Measurements from ENCODE around the gene SLC25A40.
"Not testable (repeated sequence)": the region's sequence is repeated elsewhere in the genome, so short reads cannot be mapped to it uniquely, and the experiment has no call there.

Gene SLC25A40

DNA sequence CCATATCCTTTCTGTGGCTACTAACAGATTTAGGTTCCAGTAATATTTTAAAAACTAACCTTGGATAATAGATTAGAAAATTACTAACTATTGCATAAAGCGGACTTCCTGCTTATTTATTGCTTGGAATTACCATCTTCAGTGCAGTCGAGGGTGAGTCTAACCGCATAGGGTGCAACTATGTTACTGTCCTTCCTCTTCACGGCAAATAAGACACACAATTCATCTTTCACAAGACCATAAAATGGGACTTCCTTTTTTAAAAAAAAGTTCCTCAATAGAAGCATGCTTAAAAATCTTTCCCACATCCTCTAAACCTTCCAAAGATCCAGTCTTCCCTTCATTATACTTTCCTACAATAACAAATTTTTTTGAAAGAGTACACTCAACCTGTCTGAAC is 2.1 kb downstream of the SLC25A40 start:
- no peak overlapping the region for H3K4me3 ChIP-seq (ENCODE audit: low read depth, low read length)
- no peak for DNase-seq (ENCODE audit: low read depth)

DNA sequence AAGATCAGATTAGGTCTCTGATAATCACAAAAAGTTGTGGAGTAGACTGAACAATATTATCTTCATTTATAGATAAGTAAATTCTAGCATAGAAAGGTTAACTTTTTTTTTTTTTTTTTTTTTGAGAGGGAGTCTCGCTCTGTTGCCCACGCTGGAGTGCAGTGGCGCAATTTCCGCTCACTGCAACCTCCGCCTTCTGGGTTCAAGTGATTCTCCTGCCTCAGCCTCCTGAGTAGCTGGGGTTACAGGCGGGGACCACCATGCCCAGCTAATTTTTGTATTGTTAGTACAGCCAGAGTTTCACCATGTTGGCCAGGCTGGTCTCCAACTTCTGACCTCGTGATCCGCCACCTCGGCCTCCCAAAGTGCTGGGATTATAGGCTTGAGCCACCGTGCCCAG is 2.8 kb downstream of the SLC25A40 start:
- H3K4me3 ChIP-seq (ENCODE audit: low read depth, low read length); DNase-seq (ENCODE audit: low read depth): not testable (repeated sequence)

DNA sequence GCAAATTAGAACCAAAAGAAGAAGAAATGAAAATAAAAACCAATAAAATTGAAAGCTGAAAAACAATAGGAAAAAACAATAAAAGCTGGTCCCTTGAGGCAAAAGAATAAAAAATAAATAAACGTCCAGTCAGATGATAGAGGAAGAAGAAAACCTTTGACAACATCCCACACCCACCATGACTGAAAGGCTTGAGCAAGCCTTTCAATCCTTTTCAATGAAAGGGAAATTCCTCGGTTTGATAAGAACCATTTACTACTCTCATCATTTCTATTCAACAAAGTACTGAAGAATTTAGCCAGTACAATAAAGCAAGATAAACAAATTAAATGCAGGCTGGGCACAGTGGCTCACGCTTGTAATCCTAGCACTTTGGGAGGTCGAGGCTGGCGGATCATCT is 3.8 kb downstream of the SLC25A40 start:
- H3K4me3 ChIP-seq (ENCODE audit: low read depth, low read length): no peak overlapping the region
- DNase-seq (ENCODE audit: low read depth): no peak

DNA sequence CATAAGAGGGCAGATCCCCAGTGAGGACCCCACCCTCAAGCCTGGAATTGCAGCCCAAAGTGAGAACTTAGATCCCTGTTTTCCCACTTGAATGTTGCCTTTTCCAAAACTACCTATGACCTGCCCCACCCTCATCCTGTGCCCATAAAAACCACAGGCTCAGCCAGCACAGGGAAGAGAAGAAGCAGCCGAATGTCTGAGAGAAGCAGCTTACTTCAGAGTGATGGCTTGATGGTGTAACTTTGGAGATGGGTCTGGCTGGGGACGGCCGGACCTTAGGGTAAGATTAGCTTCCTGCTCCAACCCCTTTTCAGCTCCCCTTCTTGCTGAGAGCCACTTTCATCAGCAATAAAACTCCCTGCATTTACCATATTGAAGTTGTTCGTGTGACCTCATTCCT is 5.7 kb downstream of the SLC25A40 start:
- DNase-seq (ENCODE audit: low read depth): no peak
- H3K4me3 ChIP-seq (ENCODE audit: low read depth, low read length): no peak overlapping the region

DNA sequence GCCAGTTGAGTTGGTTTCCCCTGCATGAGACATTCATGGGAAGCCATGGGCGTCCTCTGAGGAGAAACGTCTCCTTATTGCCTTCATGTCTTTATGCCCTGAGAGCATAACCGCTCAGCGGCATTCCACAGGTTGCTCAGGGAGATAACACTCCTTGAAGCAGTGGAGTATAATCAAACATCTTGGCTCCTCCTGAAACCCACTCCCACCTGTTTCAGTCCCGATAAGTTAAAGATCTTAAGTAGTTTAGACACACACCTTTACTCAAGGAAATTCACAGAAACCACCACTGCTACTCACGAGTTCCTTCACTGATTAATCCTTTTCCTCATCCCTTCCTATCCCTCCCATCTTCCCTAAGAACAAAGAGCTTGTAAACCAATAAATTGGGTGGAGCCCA is 9.6 kb downstream of the SLC25A40 start:
- DNase-seq (ENCODE audit: low read depth); H3K4me3 ChIP-seq (ENCODE audit: low read depth, low read length): not testable (repeated sequence)

DNA sequence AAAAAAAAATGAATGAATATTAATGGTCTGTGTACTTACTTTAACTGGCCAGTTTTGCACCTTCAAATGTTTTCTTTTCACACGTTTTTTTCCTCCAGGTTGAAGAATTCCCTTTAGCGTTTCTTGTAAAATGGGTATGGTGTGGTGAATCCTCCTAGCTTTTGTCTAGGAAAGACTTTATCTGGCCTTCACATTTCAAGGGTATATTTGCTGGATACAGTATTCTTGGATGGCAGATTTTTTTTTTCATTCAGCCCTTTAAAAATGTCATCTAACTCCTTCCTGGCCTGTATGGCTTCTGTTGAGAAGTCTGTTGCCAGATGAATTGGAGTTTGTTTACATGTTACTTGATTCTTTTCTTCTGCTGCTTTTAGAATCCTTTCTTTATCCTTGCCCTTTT is 10.1 kb downstream of the SLC25A40 start:
- no peak for DNase-seq (ENCODE audit: low read depth)
- H3K4me3 ChIP-seq (ENCODE audit: low read depth, low read length): no peak overlapping the region

DNA sequence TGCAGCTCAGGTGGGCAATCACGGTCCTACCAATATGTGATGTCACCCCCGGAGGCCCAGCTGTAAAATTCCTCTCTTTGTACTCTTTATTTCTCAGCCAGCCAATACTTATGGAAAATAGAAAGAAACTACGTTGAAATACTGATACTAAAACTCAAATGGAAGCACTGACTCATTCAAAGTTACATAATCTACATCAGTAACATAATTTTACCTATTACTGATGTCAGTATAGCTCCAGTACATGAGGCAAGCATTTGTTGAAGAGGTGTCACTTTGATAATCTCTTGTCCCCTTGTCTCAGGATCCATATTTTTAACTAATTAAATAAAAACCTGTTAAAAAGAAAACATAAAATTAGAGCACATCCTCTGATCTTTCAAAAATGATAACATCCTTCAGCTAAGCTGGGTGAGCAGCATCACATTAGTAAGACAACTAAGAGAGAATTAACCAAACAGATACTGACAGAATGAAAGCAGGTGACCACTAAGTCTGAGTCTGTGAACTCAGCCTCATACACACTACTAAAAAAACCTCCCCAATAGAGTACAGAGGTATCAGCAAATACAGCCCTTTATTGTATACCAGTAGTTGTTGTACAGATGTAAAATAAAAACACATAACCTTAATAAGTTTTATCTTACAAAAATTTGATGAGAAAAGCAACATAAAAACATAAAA is 17.6 kb downstream of the SLC25A40 start:
- no peak for DNase-seq (ENCODE audit: low read depth)

DNA sequence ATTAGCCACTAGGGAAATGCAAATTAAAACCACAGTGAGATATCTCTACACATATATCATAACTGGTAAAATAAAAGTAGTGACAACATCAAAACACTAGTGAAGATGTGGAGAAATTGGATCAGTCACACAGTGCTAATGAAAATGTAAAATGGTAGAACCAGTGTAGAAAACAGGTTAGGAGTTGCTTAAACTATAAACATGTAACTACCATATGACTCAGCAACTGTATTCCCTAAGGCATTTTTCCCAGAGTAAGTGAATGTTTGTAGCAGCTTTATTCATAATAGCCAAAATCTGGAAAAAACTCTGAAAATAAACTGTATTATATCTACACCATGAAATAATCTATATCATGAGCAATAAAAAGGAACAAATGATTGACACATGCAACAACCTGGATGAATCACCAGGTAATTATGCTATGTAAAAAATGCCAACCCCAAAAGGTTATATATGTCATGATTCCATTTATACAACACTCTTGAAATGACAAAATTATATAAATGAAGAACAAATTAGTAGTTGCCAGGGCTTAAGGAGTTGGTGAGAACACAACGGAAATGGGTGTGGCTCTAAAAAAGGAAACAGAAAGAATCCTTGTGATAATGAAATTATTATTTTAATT is 22.8 kb downstream of the SLC25A40 start:
- DNase-seq (ENCODE audit: low read depth): no peak
- H3K4me3 ChIP-seq (ENCODE audit: low read depth, low read length): no peak overlapping the region

More for the DNA sequence above, 17.6 kb downstream of the SLC25A40 start:
- no peak overlapping the region for H3K4me3 ChIP-seq (ENCODE audit: low read depth, low read length)

DNA sequence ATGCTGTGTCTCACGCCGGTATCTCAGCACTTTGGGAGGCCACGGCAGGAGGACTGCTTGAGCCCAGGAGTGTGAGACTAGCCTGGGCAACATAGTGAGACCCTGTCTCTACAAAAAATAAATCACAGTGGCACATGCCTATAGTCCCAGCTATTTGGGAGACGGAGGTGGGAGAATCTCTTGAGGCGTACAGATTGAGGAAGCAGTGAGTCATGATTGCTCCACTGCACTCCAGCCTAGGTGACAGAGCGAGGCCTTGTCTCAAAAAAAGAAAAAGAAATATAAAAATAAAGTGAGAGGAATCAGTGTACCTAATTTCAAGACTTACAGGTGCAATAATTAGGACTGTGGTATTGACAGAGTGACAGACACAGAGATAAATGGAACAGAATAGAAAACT is 23.9 kb downstream of the SLC25A40 start:
- DNase-seq (ENCODE audit: low read depth): no peak
- no peak overlapping the region for H3K4me3 ChIP-seq (ENCODE audit: low read depth, low read length)

DNA sequence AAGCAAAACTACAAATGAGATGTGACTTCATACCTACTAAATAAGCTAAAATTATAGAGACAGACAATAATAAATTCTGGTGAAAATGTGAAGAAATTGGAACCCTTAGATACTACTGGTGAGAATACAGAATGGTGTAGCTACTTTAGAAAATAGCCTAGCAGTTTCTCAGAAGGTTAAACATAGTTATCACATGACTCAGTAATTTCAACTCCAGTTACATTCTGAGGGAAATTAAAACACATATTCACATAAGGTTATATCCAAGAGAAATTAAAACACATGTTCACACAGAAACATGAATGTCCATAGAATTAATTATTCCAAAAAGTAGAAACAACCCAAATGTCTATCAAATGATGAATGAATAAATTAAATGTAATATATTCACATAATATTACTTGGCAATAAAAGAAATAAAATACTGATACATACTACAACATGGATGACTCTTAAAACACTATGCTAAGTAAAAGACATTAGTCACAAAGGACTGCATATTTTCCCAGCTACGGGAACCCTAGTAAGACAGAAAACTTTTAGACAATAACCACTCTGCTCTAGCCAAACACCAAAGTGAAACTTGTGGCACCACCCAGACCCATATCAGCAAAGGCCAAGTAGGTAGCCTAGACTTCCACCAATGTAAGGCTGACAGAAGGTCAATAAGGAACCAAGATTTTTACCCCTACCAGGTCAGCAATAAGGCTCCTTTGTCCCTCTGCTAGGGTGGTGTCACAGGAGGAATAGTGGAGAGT is 25.1 kb downstream of the SLC25A40 start:
- H3K4me3 ChIP-seq (ENCODE audit: low read depth, low read length): no peak overlapping the region
- no peak for DNase-seq (ENCODE audit: low read depth)

DNA sequence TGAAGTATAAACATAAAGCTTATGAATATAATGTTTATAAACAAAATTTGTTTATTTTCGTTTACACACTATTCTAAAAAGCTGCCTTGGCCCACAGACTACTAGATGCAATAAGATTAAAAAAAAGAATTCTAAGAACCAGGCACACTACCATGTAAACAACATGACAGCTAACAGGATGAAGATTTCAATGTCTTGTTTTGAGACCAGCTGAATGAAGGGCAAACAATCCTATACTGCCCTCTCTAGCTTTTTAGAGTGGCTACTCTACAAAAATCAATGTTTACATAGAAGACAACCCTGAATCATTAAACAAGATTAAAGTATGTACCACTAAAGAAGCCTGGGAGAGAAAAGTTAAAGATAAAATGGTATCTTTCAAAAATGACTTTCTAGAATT is 38.6 kb downstream of the SLC25A40 start:
- H3K4me3 ChIP-seq (ENCODE audit: low read depth, low read length): no peak overlapping the region
- no peak for DNase-seq (ENCODE audit: low read depth)

DNA sequence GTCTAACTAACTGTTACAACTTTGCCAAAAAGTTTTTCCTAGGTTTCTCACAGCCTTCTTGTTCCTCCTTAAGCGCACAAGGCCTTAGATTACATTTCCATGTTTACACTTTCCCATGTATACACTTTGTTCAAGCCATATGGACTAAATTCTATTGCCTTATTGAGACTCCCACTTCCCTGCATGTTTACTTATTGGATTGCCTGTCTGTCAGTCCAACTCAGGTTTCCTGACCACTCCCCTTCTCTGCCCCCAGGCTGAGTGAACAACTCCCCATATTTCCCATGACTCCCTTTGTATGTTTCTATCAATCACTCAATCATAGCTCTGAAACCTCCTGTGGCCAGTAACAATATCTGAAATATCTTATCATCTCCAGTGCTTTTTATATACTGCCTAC is 43.0 kb downstream of the SLC25A40 start:
- DNase-seq (ENCODE audit: low read depth): no peak
- H3K4me3 ChIP-seq (ENCODE audit: low read depth, low read length): no peak overlapping the region

DNA sequence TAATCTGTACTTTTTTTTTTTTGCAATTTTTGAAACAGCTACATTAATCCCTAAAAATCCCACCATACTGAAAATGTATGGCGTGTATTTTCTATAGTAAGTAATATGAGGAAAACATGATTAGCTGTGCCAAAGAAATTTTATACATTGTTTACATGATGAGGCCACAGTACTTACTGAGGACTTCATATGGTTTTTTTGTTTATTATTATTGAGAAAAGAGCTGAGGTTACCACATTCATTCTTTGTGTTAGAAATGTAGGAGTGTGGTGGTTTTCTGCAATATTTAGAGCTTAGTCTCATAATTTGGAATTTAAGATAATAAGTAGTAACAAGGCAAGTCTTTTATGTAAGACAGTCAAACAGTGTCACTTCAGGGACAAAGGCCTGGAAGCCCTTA is 45.1 kb downstream of the SLC25A40 start:
- H3K4me3 ChIP-seq (ENCODE audit: low read depth, low read length): no peak overlapping the region
- DNase-seq (ENCODE audit: low read depth): no peak

DNA sequence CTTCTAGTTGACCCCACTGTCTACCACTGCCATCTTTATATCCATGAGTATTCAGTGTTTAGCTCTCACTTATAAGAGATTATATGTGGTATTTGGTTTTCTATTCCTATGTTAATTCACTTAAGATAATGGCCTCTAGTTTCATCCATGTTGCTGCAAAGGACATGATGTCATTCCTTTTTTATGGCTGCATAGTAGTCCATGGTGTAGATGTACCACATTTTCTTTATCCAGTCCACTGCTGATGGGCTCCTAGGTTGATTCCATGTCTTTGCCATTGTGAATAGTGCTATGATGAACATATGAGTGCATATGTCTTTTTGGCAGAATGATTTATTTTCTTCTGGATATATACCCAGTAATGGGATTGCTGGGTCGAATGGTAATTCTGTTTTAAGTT is 47.8 kb downstream of the SLC25A40 start:
- DNase-seq (ENCODE audit: low read depth): not testable (repeated sequence)

DNA sequence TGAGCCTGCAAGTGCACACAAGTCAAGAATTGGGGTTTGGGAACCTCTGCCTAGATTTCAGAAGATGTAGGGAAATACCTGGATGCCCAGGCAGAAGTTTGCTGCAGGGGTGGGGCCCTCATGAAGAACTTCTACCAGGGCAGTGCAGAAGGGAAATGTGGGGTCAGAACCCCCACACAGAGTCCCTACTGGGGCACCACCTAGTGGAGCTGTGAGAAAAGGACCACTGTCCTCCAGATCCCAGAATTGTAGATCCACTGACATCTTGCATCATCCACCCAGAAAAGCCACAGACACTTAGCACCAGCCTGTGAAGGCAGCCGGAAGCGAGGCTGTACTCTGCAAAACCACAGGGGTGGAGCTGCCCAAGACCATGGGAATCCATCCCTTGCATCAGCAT is 50.8 kb downstream of the SLC25A40 start:
- not testable (repeated sequence) for DNase-seq (ENCODE audit: low read depth); H3K4me3 ChIP-seq (ENCODE audit: low read depth, low read length)

More for the DNA sequence above, 47.8 kb downstream of the SLC25A40 start:
- not testable (repeated sequence) for H3K4me3 ChIP-seq (ENCODE audit: low read depth, low read length)

DNA sequence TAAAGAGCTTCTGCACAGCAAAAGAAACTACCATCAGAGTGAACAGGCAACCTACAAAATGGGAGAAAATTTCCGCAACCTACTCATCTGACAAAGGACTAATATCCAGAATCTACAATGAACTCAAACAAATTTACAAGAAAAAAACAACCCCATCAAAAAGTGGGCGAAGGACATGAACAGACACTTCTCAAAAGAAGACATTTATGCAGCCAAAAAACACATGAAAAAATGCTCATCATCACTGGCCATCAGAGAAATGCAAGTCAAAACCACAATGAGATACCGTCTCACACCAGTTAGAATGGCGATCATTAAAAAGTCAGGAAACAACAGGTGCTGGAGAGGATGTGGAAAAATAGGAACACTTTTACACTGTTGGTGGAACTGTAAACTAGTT is 54.1 kb downstream of the SLC25A40 start:
- not testable (repeated sequence) for H3K4me3 ChIP-seq (ENCODE audit: low read depth, low read length); DNase-seq (ENCODE audit: low read depth)

DNA sequence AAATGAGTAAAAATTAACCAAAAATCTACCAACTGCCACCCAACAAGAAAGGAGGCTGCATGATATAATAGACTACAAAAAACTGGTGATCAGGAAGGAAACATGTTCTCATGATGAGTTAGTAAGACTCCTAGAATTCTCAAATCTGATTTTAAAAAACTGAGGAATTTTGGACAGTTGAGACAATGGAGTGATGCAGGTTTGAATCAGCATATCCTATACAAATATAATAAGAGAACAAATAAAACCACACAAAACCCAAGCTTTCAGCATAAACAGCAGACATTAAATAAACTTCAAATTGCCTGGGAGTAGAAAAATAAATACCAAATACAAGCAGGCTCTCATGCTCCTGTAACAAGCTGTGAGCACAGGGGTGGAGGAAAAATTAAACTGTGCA is 57.8 kb downstream of the SLC25A40 start:
- DNase-seq (ENCODE audit: low read depth): no peak
- no peak overlapping the region for H3K4me3 ChIP-seq (ENCODE audit: low read depth, low read length)

DNA sequence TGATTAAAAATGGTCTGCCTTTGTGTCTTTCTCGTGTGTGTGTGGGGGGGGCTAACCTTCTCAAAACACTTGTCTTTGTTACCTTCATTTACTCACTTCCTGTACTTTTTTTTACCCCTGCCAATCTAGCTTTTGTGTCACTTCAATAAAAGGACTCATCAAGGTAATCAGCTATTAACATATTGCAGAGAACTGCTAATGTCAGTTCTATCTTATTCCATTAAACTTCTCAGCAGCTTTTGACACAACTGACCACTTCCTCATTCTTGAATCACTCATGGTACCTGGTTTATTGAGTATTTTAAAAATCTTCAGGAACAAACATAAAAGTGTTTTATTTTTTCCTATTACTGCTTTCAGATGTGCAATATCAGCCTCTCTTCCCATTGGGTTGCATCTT is 59.8 kb downstream of the SLC25A40 start:
- no peak overlapping the region for H3K4me3 ChIP-seq (ENCODE audit: low read depth, low read length)
- DNase-seq (ENCODE audit: low read depth): no peak

DNA sequence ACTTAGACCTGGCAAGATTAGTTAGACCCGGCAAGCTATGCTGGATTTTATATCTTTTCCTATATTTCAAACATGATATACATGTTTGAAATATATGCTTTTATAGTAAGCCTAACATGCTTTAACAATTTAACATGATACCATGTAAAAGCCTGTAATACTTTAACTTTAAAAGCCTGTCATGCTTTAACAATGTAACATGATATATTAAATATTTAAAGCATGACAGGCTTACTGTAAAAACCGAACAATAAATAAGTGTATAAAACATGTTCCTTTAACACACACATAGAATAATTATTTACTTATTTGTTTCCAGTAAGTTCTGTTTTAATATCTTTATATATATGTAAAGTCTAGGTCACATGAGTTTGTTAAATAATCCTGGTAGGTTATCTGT is 65.4 kb downstream of the SLC25A40 start:
- H3K4me3 ChIP-seq (ENCODE audit: low read depth, low read length): no peak overlapping the region
- no peak for DNase-seq (ENCODE audit: low read depth)

DNA sequence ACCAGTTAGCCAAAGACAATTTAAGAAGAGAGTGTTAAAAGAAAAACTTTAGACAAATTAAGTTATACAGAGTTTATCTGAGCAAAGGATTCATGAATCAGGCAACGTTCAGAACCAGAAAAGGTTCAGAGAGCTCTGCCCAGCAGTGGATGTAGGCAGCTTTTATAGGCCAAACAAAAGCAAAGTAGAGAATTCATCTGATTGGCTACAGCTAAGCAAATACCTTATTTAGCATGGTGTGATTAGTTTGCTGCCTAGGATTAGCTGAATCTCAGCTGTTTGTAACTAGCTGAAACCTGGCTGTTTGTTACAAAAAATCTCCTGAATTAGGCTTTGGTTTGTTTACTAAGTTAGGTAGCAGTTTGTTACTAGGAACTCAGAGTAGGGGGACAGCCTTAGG is 66.0 kb downstream of the SLC25A40 start:
- no peak overlapping the region for H3K4me3 ChIP-seq (ENCODE audit: low read depth, low read length)
- DNase-seq (ENCODE audit: low read depth): no peak

DNA sequence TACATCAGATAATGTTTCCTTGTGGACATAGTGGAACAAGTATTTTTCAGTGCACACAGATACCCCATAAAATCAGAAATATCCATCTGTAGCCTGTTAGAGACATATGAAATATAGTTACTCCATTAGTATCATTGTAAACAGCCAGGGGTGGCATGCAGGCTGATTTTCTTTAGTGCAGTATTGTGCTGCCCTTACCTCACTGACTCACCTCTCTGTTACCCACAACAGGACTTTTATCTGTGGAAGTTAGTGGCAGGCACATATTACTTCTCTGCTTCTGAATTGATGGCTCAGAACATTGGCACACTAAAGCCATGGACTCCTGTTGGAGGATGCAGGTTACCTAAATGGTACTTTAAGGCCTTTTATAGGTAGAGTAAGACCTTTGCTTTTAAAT is 70.0 kb downstream of the SLC25A40 start:
- no peak overlapping the region for H3K4me3 ChIP-seq (ENCODE audit: low read depth, low read length)
- no peak for DNase-seq (ENCODE audit: low read depth)
